HL-60 (cell line): ENCODE results near the gene LRPAP1.

ENCODE experiments used
- CTCF ChIP-seq: IDR thresholded peaks from one replicate; pipeline ENCODE4 v1.5.1; 2011; ENCODE audit warnings: low read length, control low read depth, inconsistent platforms; ENCODE audit not compliant: insufficient read depth
- GABPA ChIP-seq: IDR thresholded peaks from 2 replicates; pipeline ENCODE4 v1.6.1; 2012; ENCODE audit warnings: low read depth
- POLR2AphosphoS5 ChIP-seq: IDR thresholded peaks from 2 replicates; pipeline ENCODE4 v1.6.1; 2012; ENCODE audit warnings: low read depth
- REST ChIP-seq: IDR thresholded peaks from 2 replicates; pipeline ENCODE4 v1.6.1; 2012; ENCODE audit warnings: low read depth; ENCODE audit not compliant: insufficient replicate concordance
- SPI1 ChIP-seq: IDR thresholded peaks from 2 replicates; pipeline ENCODE4 v1.6.1; 2012; ENCODE audit warnings: low read depth, mild to moderate bottlenecking, borderline replicate concordance

GRCh38 chr4:3460926-3461325 lies 71.3 kb downstream of the LRPAP1 start:
- TF ChIP-seq REST (no peak), CTCF (no peak), GABPA (no peak), POLR2AphosphoS5 (no peak), SPI1 (no peak)
